Trophoblast cell (in vitro differentiated cells and primary cell): ENCODE measurements around the gene TSNAXIP1.
A peak's percentile ranks its signal among the peaks of the same experiment; 100 is the strongest.

Experiments used
- DNase-seq, 2 donors: peaks; one replicate each; pipeline ENCODE4 v3.0.0-alpha.2; 2016
- H2AFZ ChIP-seq: 2 replicates; pipeline ENCODE4 v1.6.1; 2013; ENCODE audit warnings: low read length, moderate library complexity, mild to moderate bottlenecking; ENCODE audit not compliant: insufficient read depth, poor library complexity
- H2AK5ac ChIP-seq: 2 replicates; pipeline ENCODE4 v1.6.1; 2013; ENCODE audit warnings: mild to moderate bottlenecking, low read length
- H2BK120ac ChIP-seq: 2 replicates; pipeline ENCODE4 v1.6.1; 2013; ENCODE audit warnings: low read length, mild to moderate bottlenecking, moderate library complexity; ENCODE audit not compliant: insufficient read depth, poor library complexity
- H2BK12ac ChIP-seq: 2 replicates; pipeline ENCODE4 v1.6.1; 2013; ENCODE audit warnings: mild to moderate bottlenecking, low read length, moderate library complexity
- H2BK5ac ChIP-seq: 2 replicates; pipeline ENCODE4 v1.6.1; 2013; ENCODE audit warnings: low read length, low read depth, moderate library complexity, mild to moderate bottlenecking; ENCODE audit not compliant: poor library complexity
- H3K14ac ChIP-seq: 2 replicates; pipeline ENCODE4 v1.6.1; 2013; ENCODE audit warnings: mild to moderate bottlenecking, low read length
- H3K18ac ChIP-seq: 2 replicates; pipeline ENCODE4 v1.6.1; 2013; ENCODE audit warnings: mild to moderate bottlenecking, low read length
- H3K23ac ChIP-seq: 2 replicates; pipeline ENCODE4 v1.6.1; 2013; ENCODE audit warnings: low read length
- H3K27ac ChIP-seq: 2 replicates; pipeline ENCODE4 v1.5.1; 2013; ENCODE audit warnings: low read depth, mild to moderate bottlenecking, inconsistent platforms, low read length, moderate library complexity
- H3K27me3 ChIP-seq: 2 replicates; pipeline ENCODE4 v1.6.1; 2013; ENCODE audit warnings: inconsistent platforms, mild to moderate bottlenecking, low read length, moderate library complexity; ENCODE audit not compliant: insufficient read depth
- H3K36me3 ChIP-seq, 2 experiments: 1 replicate in 1 of 2; 2 replicates in 1 of 2; pipeline ENCODE4 v1.6.1; 2013; ENCODE audit warnings: low read length in 2 of 2, mild to moderate bottlenecking in 2 of 2, moderate library complexity in 1 of 2; ENCODE audit not compliant: insufficient read depth in 2 of 2, control insufficient read depth in 1 of 2
- H3K4ac ChIP-seq: 2 replicates; pipeline ENCODE4 v1.6.1; 2013; ENCODE audit warnings: low read depth, mild to moderate bottlenecking, low read length, moderate library complexity
- H3K4me1 ChIP-seq, 2 experiments: 1 replicate in 1 of 2; 2 replicates in 1 of 2; pipeline ENCODE4 v1.6.1; 2013; ENCODE audit warnings: low read length in 2 of 2, mild to moderate bottlenecking in 2 of 2, moderate library complexity in 1 of 2; ENCODE audit not compliant: insufficient read depth in 2 of 2, control insufficient read depth in 1 of 2
- H3K4me2 ChIP-seq: 2 replicates; pipeline ENCODE4 v1.6.1; 2013; ENCODE audit warnings: inconsistent platforms, mild to moderate bottlenecking, low read length, moderate library complexity
- H3K4me3 ChIP-seq: 2 replicates; pipeline ENCODE4 v1.5.1; 2013; ENCODE audit warnings: mild to moderate bottlenecking, low read depth, low read length, inconsistent platforms
- H3K79me1 ChIP-seq: one replicate; pipeline ENCODE4 v1.6.1; 2013; ENCODE audit warnings: low read length
- H3K79me2 ChIP-seq: 2 replicates; pipeline ENCODE4 v1.6.1; 2013; ENCODE audit warnings: low read length, mild to moderate bottlenecking; ENCODE audit not compliant: control insufficient read depth, insufficient read depth, poor library complexity
- H3K9ac ChIP-seq: 2 replicates; pipeline ENCODE4 v1.6.1; 2013; ENCODE audit warnings: mild to moderate bottlenecking, low read length
- H3K9me3 ChIP-seq: 2 replicates; pipeline ENCODE4 v1.6.1; 2013; ENCODE audit warnings: low read depth, mild to moderate bottlenecking, control low read depth, inconsistent platforms, low read length; ENCODE audit not compliant: insufficient read depth
- H4K12ac ChIP-seq: 2 replicates; pipeline ENCODE4 v1.6.1; 2013; ENCODE audit warnings: low read depth, mild to moderate bottlenecking, low read length, moderate library complexity
- H4K8ac ChIP-seq: 2 replicates; pipeline ENCODE4 v1.6.1; 2013; ENCODE audit warnings: low read depth, mild to moderate bottlenecking, low read length, moderate library complexity
- H4K91ac ChIP-seq: one replicate; pipeline ENCODE4 v1.6.1; 2013; ENCODE audit warnings: low read depth, mild to moderate bottlenecking, low read length, moderate library complexity
- WGBS: extraction: QIAGEN DNeasy Blood & Tissue Kit; methylation state at CpG from one replicate; pipeline ENCODE4 v1.1.7; 2013; ENCODE audit warnings: missing lambda C conversion rate; ENCODE audit not compliant: insufficient read length, insufficient coverage; ENCODE audit errors: extremely low coverage; 5-methylcytosine and 5-hydroxymethylcytosine counted together

TSNAXIP1 gene

GRCh38 chr16:67800338-67800926 is 6.3 kb upstream of the TSNAXIP1 start:
- no peak overlapping the region for H4K91ac ChIP-seq
- no peak overlapping the region for H2AK5ac ChIP-seq
- peaks cover 2% of the 10 kb centered on the region for H3K9me3 ChIP-seq
- no peak overlapping the region for H2AFZ ChIP-seq
- no peak overlapping the region for H3K27ac ChIP-seq
- DNase-seq: no peak
- no peak overlapping the region for H2BK120ac ChIP-seq
- H3K9ac ChIP-seq: peak overlapping the region; percentile 7
- no peak overlapping the region for H4K8ac ChIP-seq
- H2BK12ac ChIP-seq: no peak overlapping the region
- H3K79me2 ChIP-seq: no peaks in the 10 kb centered on the region
- H3K27me3 ChIP-seq: no peaks in the 10 kb centered on the region
- H3K23ac ChIP-seq: no peak overlapping the region
- H2BK5ac ChIP-seq: no peak overlapping the region
- no CpG with 5 or more reads among the region's 7 CpGs for WGBS
- peaks cover 15 to 34% of the 10 kb centered on the region in 2 experiments for H3K36me3 ChIP-seq
- H3K18ac ChIP-seq: no peak overlapping the region
- no peak overlapping the region for H4K12ac ChIP-seq
- peak overlapping the region; percentile 31 for H3K4ac ChIP-seq
- no peaks in the 10 kb centered on the region for H3K79me1 ChIP-seq
- no peak overlapping the region for H3K4me3 ChIP-seq
- H3K4me1 ChIP-seq: peaks cover 4% of the 10 kb centered on the region in 2 experiments
- no peak overlapping the region for H3K4me2 ChIP-seq
- H3K14ac ChIP-seq: no peak overlapping the region

GRCh38 chr16:67801241-67801640 is 5.4 kb upstream of the TSNAXIP1 start:
- Histone ChIP-seq H3K4ac (no peak overlapping the region), H3K23ac (peak overlapping the region; percentile 67), H4K91ac (no peak overlapping the region), H3K9ac (no peak overlapping the region), H3K27ac (no peak overlapping the region), H4K12ac (no peak overlapping the region), H3K36me3 (peaks cover 15 to 34% of the 10 kb centered on the region in 2 experiments), H3K14ac (no peak overlapping the region), H3K9me3 (peaks cover 2% of the 10 kb centered on the region), H2BK12ac (no peak overlapping the region), H4K8ac (no peak overlapping the region), H3K18ac (no peak overlapping the region), H2BK120ac (no peak overlapping the region), H2AFZ (no peak overlapping the region), H2BK5ac (no peak overlapping the region), H3K4me1 (peaks cover 7% of the 10 kb centered on the region in 2 experiments), H2AK5ac (no peak overlapping the region), H3K79me2 (peaks cover 6% of the 10 kb centered on the region), H3K27me3 (no peaks in the 10 kb centered on the region), H3K4me3 (no peak overlapping the region), H3K79me1 (peaks cover 7% of the 10 kb centered on the region), H3K4me2 (no peak overlapping the region)
- no peak for DNase-seq
- no CpG with 5 or more reads among the region's 1 CpG for WGBS

GRCh38 chr16:67801883-67802282 is 4.8 kb upstream of the TSNAXIP1 start:
- H3K4me1 ChIP-seq: peaks cover 7% of the 10 kb centered on the region in 2 experiments
- H3K36me3 ChIP-seq: peaks cover 15 to 34% of the 10 kb centered on the region in 2 experiments
- H4K12ac ChIP-seq: no peak overlapping the region
- peaks cover 2% of the 10 kb centered on the region for H3K9me3 ChIP-seq
- DNase-seq: no peak
- H3K23ac ChIP-seq: no peak overlapping the region
- no peak overlapping the region for H2BK120ac ChIP-seq
- WGBS: no CpG with 5 or more reads among the region's 2 CpGs
- H3K4me2 ChIP-seq: no peak overlapping the region
- no peak overlapping the region for H2BK5ac ChIP-seq
- no peak overlapping the region for H3K18ac ChIP-seq
- no peak overlapping the region for H2AFZ ChIP-seq
- H3K79me2 ChIP-seq: peaks cover 7% of the 10 kb centered on the region
- no peak overlapping the region for H3K4me3 ChIP-seq
- H4K91ac ChIP-seq: no peak overlapping the region
- H3K4ac ChIP-seq: no peak overlapping the region
- peaks cover 10% of the 10 kb centered on the region for H3K79me1 ChIP-seq
- H3K27me3 ChIP-seq: no peaks in the 10 kb centered on the region
- H4K8ac ChIP-seq: no peak overlapping the region
- H3K14ac ChIP-seq: no peak overlapping the region
- no peak overlapping the region for H2AK5ac ChIP-seq
- H2BK12ac ChIP-seq: no peak overlapping the region
- H3K27ac ChIP-seq: no peak overlapping the region
- H3K9ac ChIP-seq: no peak overlapping the region

GRCh38 chr16:67803894-67804293 is 2.8 kb upstream of the TSNAXIP1 start:
- Histone ChIP-seq H2BK5ac (no peak overlapping the region), H2BK12ac (no peak overlapping the region), H3K79me2 (peaks cover 7% of the 10 kb centered on the region), H4K8ac (no peak overlapping the region), H3K4me3 (no peak overlapping the region), H3K23ac (no peak overlapping the region), H3K4me1 (peaks cover 7 to 8% of the 10 kb centered on the region in 2 experiments), H3K4ac (peak overlapping the region; percentile 9), H3K18ac (no peak overlapping the region), H3K27ac (no peak overlapping the region), H3K79me1 (peaks cover 11% of the 10 kb centered on the region), H3K14ac (no peak overlapping the region), H3K36me3 (peaks cover 11 to 30% of the 10 kb centered on the region in 2 experiments), H3K9me3 (peaks cover 2% of the 10 kb centered on the region), H4K91ac (no peak overlapping the region), H2AFZ (no peak overlapping the region), H3K4me2 (no peak overlapping the region), H3K9ac (no peak overlapping the region), H4K12ac (no peak overlapping the region), H2AK5ac (no peak overlapping the region), H2BK120ac (no peak overlapping the region), H3K27me3 (no peaks in the 10 kb centered on the region)
- WGBS: no CpG with 5 or more reads among the region's 3 CpGs
- no peak for DNase-seq
